ENCODE data around the gene IMP3.

GRCh38 chr15:75639191-75639708, 774 bp downstream of the IMP3 start:
- no peak for TF ChIP-seq CTCF (IDR thresholded peaks at IDR 0.05; ENCODE audit: borderline replicate concordance, extremely low read depth, low read length, poor library complexity, severe bottlenecking)
- TF ChIP-seq EZH2 (IDR thresholded peaks at IDR 0.05; ENCODE audit: borderline replicate concordance, low read depth, low read length, severe bottlenecking), result no peak
